ENCODE results near the gene ACKR1.

DNA sequence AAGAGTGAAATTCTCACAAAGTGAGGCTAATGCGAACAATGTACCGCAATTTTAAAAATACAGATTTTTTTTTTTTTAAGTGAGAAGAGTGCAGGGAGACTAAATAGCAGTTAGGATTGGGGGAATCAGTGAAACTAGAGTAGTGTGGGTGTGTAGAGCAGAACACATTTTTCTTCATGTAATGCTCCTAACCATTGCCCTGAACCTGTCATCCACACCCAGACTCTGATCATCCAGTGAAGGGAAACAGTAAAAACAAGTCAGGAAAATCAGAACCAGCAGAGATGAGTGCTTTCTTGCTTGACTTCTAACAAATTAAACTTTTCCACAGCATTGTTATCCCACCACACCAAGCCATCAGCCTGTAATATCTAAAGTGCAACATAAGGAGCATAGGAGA lies 24.2 kb upstream of the ACKR1 start:
- TF ChIP-seq, protein P1, sequence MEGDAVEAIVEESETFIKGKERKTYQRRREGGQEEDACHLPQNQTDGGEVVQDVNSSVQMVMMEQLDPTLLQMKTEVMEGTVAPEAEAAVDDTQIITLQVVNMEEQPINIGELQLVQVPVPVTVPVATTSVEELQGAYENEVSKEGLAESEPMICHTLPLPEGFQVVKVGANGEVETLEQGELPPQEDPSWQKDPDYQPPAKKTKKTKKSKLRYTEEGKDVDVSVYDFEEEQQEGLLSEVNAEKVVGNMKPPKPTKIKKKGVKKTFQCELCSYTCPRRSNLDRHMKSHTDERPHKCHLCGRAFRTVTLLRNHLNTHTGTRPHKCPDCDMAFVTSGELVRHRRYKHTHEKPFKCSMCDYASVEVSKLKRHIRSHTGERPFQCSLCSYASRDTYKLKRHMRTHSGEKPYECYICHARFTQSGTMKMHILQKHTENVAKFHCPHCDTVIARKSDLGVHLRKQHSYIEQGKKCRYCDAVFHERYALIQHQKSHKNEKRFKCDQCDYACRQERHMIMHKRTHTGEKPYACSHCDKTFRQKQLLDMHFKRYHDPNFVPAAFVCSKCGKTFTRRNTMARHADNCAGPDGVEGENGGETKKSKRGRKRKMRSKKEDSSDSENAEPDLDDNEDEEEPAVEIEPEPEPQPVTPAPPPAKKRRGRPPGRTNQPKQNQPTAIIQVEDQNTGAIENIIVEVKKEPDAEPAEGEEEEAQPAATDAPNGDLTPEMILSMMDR (IDR thresholded peaks at IDR 0.05), result no peak
- TF ChIP-seq POLR2A (IDR thresholded peaks at IDR 0.05), result no peak
